GM12878 (cell line): ENCODE data around the gene PACS1. TPM values are rescaled to one million over a fixed set of nuclear protein-coding genes. Genes with fewer than 3 reads are reported as not detected.

Experiments used
- ATAC-seq: fragments of 200-7000 bp; cut with Tn5 transposase; 3 replicates; pipeline ENCODE4 v1.9.1; 2020; ENCODE audit warnings: mild to moderate bottlenecking, moderate library complexity
- BruUV-seq: library from RNA; stranded (reverse); fragments of 400-500 nt; replicated peaks from 2 replicates; lab custom pipeline; 2021; lab: Mats Ljungman, UMichigan
- CTCF ChIA-PET: fragments of 300-600 bp; sonication (Branson Sonifier 250); formaldehyde crosslinking; extraction: SDS; loops from one replicate; lab custom pipeline; 2021; ENCODE audit warnings: inconsistent platforms; lab: Yijun Ruan, JAX
- POLR2A ChIA-PET: fragments of 350-600 bp; formaldehyde crosslinking; extraction: SDS; loops from one replicate; lab custom pipeline; 2021; ENCODE audit warnings: inconsistent platforms; lab: Charles Lee
- RAD21 ChIA-PET: fragments of 300-600 bp; sonication (Branson Sonifier 250); formaldehyde crosslinking; loops from one replicate; lab custom pipeline; 2023; ENCODE audit warnings: antibody characterized with exemption; ENCODE audit not compliant: unreplicated experiment; lab: Charles Lee
- SMC1A ChIA-PET: fragments of 300-600 bp; sonication (Branson Sonifier 250); formaldehyde crosslinking; loops from one replicate; lab custom pipeline; 2023; ENCODE audit not compliant: unreplicated experiment, uncharacterized antibody; lab: Charles Lee
- DNase-seq: peaks from one replicate; pipeline ENCODE4 v3.0.0-alpha.2; 2011; ENCODE audit warnings: low read depth, low spot score
- FAIRE-seq: peaks from 3 replicates; lab custom pipeline; 2011; peaks lifted over from hg19 to GRCh38; lab: Jason Lieb, UNC
- H2AFZ ChIP-seq: 2 replicates; pipeline ENCODE4 v1.6.0; 2011; ENCODE audit warnings: low read depth, low read length, control low read depth; ENCODE audit not compliant: control insufficient read depth
- H3K27ac ChIP-seq: 2 replicates; pipeline ENCODE4 v1.5.1; 2011; ENCODE audit warnings: control low read depth; ENCODE audit not compliant: control insufficient read depth, insufficient read depth
- H3K27me3 ChIP-seq, 2 experiments: replicated peaks in 1 of 2; 2 replicates each; pipeline versions ENCODE4 v1.6.0 to v1.6.1; 2011; ENCODE audit warnings: low read length in 1 of 2; ENCODE audit not compliant: control insufficient read depth in 2 of 2, insufficient read depth in 2 of 2
- H3K36me3 ChIP-seq, 2 experiments: 2 replicates each; pipeline ENCODE4 v1.5.1; 2011; ENCODE audit warnings: low read length in 1 of 2; ENCODE audit not compliant: control insufficient read depth in 2 of 2, insufficient read depth in 2 of 2
- H3K4me1 ChIP-seq: 2 replicates; pipeline ENCODE4 v1.6.1; 2011; ENCODE audit warnings: mild to moderate bottlenecking, low read length, moderate library complexity, mixed read lengths; ENCODE audit not compliant: control insufficient read depth, insufficient read depth
- H3K4me2 ChIP-seq: 2 replicates; pipeline ENCODE4 v1.6.0; 2011; ENCODE audit warnings: control low read depth; ENCODE audit not compliant: control insufficient read depth, insufficient read depth
- H3K4me3 ChIP-seq: fragments of 200-600 bp; sonication (generic); 2 replicates; pipeline ENCODE4 v1.5.1; 2016
- H3K79me2 ChIP-seq: 2 replicates; pipeline ENCODE4 v1.6.0; 2011; ENCODE audit warnings: low read length; ENCODE audit not compliant: control insufficient read depth, insufficient read depth
- H3K9ac ChIP-seq: 2 replicates; pipeline ENCODE4 v1.8.0; 2011; ENCODE audit warnings: low read length, control low read depth, mixed read lengths; ENCODE audit not compliant: control insufficient read depth, insufficient read depth
- H3K9me3 ChIP-seq: replicated peaks from 3 replicates; pipeline ENCODE4 v1.5.1; 2011; ENCODE audit warnings: mild to moderate bottlenecking, low read length; ENCODE audit not compliant: control insufficient read depth, insufficient read depth
- H4K20me1 ChIP-seq: 2 replicates; pipeline ENCODE4 v1.6.0; 2011; ENCODE audit not compliant: control insufficient read depth, insufficient read depth
- CBX5 ChIP-seq: sonication (generic); IDR thresholded peaks from 2 replicates; pipeline ENCODE4 v1.6.1; 2016; ENCODE audit warnings: low read depth, moderate library complexity, mild to moderate bottlenecking, inconsistent platforms
- CHD2 ChIP-seq: IDR thresholded peaks from 2 replicates; pipeline ENCODE4 v1.6.1; 2011; ENCODE audit warnings: low read depth, low read length, improper control_type of control experiment, borderline replicate concordance
- CREB1 ChIP-seq: IDR thresholded peaks from 2 replicates; pipeline ENCODE4 v1.6.1; 2012; ENCODE audit warnings: low read depth, mild to moderate bottlenecking, inconsistent platforms
- ELK1 ChIP-seq: IDR thresholded peaks from 2 replicates; pipeline ENCODE4 v1.6.1; 2012; ENCODE audit warnings: low read depth, low read length, improper control_type of control experiment
- HDGF ChIP-seq: fragments of 450-650 bp; IDR thresholded peaks from 2 replicates; pipeline ENCODE4 v1.6.1; 2016; ENCODE audit warnings: antibody characterized with exemption
- SIN3A ChIP-seq: IDR thresholded peaks from 2 replicates; pipeline ENCODE4 v1.6.1; 2012; ENCODE audit warnings: low read depth, low read length, improper control_type of control experiment
- USF2 ChIP-seq: IDR thresholded peaks from 2 replicates; pipeline ENCODE4 v1.6.1; 2011; ENCODE audit warnings: low read depth, low read length, improper control_type of control experiment, borderline replicate concordance
- WRNIP1 ChIP-seq: IDR thresholded peaks from 2 replicates; pipeline ENCODE4 v1.6.1; 2011; ENCODE audit warnings: low read depth, low read length, improper control_type of control experiment, borderline replicate concordance
- WGBS: methylation state at CpG from one replicate; pipeline ENCODE4 v1.1.6; 2016; ENCODE audit warnings: low lambda C conversion rate; ENCODE audit not compliant: insufficient replicate concordance, insufficient coverage; ENCODE audit errors: missing lambda C conversion rate; 5-methylcytosine and 5-hydroxymethylcytosine counted together
- in situ Hi-C: fragments of 300-500 bp; cut with MboI; formaldehyde crosslinking; loops from 9 replicates; pipeline ENCODE4 v1.14.3; 2018; ENCODE audit warnings: mixed read lengths
- intact Hi-C: fragments of 100-400 bp; cut with micrococcal nuclease; formaldehyde crosslinking; loops from one replicate; pipeline ENCODE4 v1.14.2; 2022; ENCODE audit not compliant: unreplicated experiment
- polyA plus RNA-seq, 11 experiments: library from polyadenylated mRNA; depleted of rRNA in 4 of 11; unstranded in 6 of 11; stranded (reverse) in 5 of 11; fragments of >200 nt; fragmentation: Nextera tagmentation in 4 of 11; fragmentation: Illumina TruSeq in 1 of 11; extraction: Ambion mirVana in 4 of 11; extraction: Trizol in 1 of 11; gene quantifications; 1 replicate in 1 of 11; 2 replicates in 10 of 11; pipeline versions ENCODE4 v1.2.1 to v1.2.3, GENCODE V29; 2011 to 2016; ENCODE audit warnings: inconsistent platforms in 2 of 11, missing spikeins in 2 of 11, low read depth in 1 of 11
- total RNA-seq, 4 experiments: library from RNA; depleted of rRNA in 3 of 4; stranded (reverse); fragments of >200 nt in 3 of 4; fragmentation: Illumina TruSeq in 1 of 4; extraction: Trizol in 1 of 4; gene quantifications; 2 replicates each; pipeline versions ENCODE4 v1.2.1 to v1.2.3, GENCODE V29; 2013 to 2021
- TF ChIP-seq, protein P1 (sequence below): fragments of 450-650 bp; IDR thresholded peaks from 2 replicates; pipeline ENCODE4 v1.6.1; 2017; ENCODE audit warnings: mild to moderate bottlenecking, low read depth, inconsistent platforms; ENCODE audit not compliant: poor library complexity, severe bottlenecking
- TF ChIP-seq, protein P2 (sequence below): fragments of 450-650 bp; IDR thresholded peaks from 2 replicates; pipeline ENCODE4 v1.6.1; 2017; ENCODE audit warnings: mild to moderate bottlenecking, moderate library complexity
- TF ChIP-seq, protein P3 (sequence below), 3 experiments: IDR thresholded peaks in 2 of 3; conservative IDR thresholded peaks in 1 of 3; 2 replicates each; pipeline ENCODE4 v1.5.1; 2011; ENCODE audit warnings: low read depth in 3 of 3, low read length in 3 of 3, mild to moderate bottlenecking in 3 of 3, control low read depth in 2 of 3, moderate library complexity in 2 of 3, inconsistent platforms in 1 of 3, mixed read lengths in 1 of 3; ENCODE audit not compliant: control insufficient read depth in 2 of 3, insufficient read depth in 1 of 3; ENCODE audit errors: extremely low read depth in 1 of 3

Gene PACS1
- total and polyA plus RNA-seq, 10 of the 15 experiments (the other 5 are each of a cell fraction or from before 2014, with no cell fraction given), result 1.1 to 74.3 (median 17.9) TPM

DNA sequence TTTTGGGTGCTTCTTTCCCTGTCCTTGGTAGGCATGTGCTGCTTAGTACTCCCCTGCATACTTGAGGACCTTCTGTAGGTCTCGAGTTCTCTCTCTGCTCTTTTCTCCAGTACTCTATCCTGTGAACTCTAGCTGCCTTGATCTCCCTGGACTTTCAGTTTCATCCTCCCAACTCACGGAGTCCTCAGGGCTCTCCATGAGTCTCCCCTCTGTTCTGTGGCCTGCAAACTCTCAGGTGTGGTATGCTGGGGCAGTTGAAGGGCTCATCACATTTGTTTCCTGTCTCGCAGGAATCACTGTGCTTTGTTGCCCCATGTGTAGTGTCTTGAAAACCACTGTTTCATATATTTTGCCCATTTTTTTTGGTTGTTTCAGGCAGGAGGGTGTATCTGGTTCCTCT is 3.3 kb upstream of the PACS1 start:
- H2AFZ ChIP-seq, result no peak overlapping the region
- intact Hi-C loops (no loop called here), in situ Hi-C loops (loop anchor here (5.0 kb wide), 1 partner anchor 66 kb away; no protein-coding TSS in a partner anchor)
- FAIRE-seq (no peak), ATAC-seq (no peak), DNase-seq (no peak)
- 63% methylated on average over 3 of the region's 3 CpGs for WGBS
- ChIA-PET CTCF (interaction anchor here (0.7 to 20.0 kb wide), 11 partner anchors 8 to 245 kb away, joined by 3 to 195 read pairs (median 26); partner anchors contain the start of gene SF3B2), RAD21 (interaction anchor here (1.0 to 7.3 kb wide), 5 partner anchors 15 to 68 kb away, joined by 3 to 81 read pairs (median 21); partner anchors contain the start of gene SF3B2), SMC1A (interaction anchor here (1.3 to 17.7 kb wide), 6 partner anchors 13 to 155 kb away, joined by 4 to 265 read pairs (median 42); partner anchors contain the start of gene SF3B2), POLR2A (interaction anchor here (1.1 kb wide), 1 partner anchor 8 kb away, joined by 4 read pairs; no protein-coding TSS in a partner anchor)
- no peak overlapping the region for H3K4me3 ChIP-seq
- peaks cover 21% of the 10 kb centered on the region for H3K4me1 ChIP-seq
- H3K27me3 ChIP-seq, result no peaks in the 10 kb centered on the region
- H3K36me3 ChIP-seq, result peaks cover 20 to 56% of the 10 kb centered on the region in 2 experiments
- no peak overlapping the region for H3K9ac ChIP-seq
- no peak overlapping the region for H3K27ac ChIP-seq
- peaks cover 6% of the 10 kb centered on the region; the same call in 2 of the 3 replicates for H3K9me3 ChIP-seq
- H4K20me1 ChIP-seq, result no peaks in the 10 kb centered on the region
- no TSS peak for BruUV-seq
- H3K4me2 ChIP-seq, result no peak overlapping the region
- H3K79me2 ChIP-seq, result peaks cover 19% of the 10 kb centered on the region
- TF ChIP-seq ELK1 (no peak), CREB1 (no peak), CBX5 (no peak), CHD2 (no peak), USF2 (no peak), HDGF (no peak), WRNIP1 (no peak), SIN3A (no peak)
- TF ChIP-seq, protein P1, sequence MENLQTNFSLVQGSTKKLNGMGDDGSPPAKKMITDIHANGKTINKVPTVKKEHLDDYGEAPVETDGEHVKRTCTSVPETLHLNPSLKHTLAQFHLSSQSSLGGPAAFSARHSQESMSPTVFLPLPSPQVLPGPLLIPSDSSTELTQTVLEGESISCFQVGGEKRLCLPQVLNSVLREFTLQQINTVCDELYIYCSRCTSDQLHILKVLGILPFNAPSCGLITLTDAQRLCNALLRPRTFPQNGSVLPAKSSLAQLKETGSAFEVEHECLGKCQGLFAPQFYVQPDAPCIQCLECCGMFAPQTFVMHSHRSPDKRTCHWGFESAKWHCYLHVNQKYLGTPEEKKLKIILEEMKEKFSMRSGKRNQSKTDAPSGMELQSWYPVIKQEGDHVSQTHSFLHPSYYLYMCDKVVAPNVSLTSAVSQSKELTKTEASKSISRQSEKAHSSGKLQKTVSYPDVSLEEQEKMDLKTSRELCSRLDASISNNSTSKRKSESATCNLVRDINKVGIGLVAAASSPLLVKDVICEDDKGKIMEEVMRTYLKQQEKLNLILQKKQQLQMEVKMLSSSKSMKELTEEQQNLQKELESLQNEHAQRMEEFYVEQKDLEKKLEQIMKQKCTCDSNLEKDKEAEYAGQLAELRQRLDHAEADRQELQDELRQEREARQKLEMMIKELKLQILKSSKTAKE, result no peak
- TF ChIP-seq, protein P2, sequence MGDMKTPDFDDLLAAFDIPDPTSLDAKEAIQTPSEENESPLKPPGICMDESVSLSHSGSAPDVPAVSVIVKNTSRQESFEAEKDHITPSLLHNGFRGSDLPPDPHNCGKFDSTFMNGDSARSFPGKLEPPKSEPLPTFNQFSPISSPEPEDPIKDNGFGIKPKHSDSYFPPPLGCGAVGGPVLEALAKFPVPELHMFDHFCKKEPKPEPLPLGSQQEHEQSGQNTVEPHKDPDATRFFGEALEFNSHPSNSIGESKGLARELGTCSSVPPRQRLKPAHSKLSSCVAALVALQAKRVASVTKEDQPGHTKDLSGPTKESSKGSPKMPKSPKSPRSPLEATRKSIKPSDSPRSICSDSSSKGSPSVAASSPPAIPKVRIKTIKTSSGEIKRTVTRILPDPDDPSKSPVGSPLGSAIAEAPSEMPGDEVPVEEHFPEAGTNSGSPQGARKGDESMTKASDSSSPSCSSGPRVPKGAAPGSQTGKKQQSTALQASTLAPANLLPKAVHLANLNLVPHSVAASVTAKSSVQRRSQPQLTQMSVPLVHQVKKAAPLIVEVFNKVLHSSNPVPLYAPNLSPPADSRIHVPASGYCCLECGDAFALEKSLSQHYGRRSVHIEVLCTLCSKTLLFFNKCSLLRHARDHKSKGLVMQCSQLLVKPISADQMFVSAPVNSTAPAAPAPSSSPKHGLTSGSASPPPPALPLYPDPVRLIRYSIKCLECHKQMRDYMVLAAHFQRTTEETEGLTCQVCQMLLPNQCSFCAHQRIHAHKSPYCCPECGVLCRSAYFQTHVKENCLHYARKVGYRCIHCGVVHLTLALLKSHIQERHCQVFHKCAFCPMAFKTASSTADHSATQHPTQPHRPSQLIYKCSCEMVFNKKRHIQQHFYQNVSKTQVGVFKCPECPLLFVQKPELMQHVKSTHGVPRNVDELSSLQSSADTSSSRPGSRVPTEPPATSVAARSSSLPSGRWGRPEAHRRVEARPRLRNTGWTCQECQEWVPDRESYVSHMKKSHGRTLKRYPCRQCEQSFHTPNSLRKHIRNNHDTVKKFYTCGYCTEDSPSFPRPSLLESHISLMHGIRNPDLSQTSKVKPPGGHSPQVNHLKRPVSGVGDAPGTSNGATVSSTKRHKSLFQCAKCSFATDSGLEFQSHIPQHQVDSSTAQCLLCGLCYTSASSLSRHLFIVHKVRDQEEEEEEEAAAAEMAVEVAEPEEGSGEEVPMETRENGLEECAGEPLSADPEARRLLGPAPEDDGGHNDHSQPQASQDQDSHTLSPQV, result no peak
- TF ChIP-seq, protein P3, sequence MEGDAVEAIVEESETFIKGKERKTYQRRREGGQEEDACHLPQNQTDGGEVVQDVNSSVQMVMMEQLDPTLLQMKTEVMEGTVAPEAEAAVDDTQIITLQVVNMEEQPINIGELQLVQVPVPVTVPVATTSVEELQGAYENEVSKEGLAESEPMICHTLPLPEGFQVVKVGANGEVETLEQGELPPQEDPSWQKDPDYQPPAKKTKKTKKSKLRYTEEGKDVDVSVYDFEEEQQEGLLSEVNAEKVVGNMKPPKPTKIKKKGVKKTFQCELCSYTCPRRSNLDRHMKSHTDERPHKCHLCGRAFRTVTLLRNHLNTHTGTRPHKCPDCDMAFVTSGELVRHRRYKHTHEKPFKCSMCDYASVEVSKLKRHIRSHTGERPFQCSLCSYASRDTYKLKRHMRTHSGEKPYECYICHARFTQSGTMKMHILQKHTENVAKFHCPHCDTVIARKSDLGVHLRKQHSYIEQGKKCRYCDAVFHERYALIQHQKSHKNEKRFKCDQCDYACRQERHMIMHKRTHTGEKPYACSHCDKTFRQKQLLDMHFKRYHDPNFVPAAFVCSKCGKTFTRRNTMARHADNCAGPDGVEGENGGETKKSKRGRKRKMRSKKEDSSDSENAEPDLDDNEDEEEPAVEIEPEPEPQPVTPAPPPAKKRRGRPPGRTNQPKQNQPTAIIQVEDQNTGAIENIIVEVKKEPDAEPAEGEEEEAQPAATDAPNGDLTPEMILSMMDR (IDR thresholded peaks at IDR 0.05 in 2 of 3, conservative IDR thresholded peaks at IDR 0.05 in 1 of 3; ENCODE audit: control insufficient read depth in 2 of 3, extremely low read depth in 1 of 3, insufficient read depth in 1 of 3, low read depth in 3 of 3, low read length in 3 of 3), result no peak
